HL-60/S4 treated with retinoic acid at 250 ng/mL for 4 days and 3 days (cell line): ENCODE measurements around the gene TTC3.
"Not testable (repeated sequence)": the region's sequence is repeated elsewhere in the genome, so short reads cannot be mapped to it uniquely, and the experiment has no call there.

Source experiments
- in situ Hi-C: fragments of 300-500 bp; cut with MboI; formaldehyde crosslinking; loops from 2 replicates; pipeline ENCODE4 v1.7.0; 2022; ENCODE audit warnings: low sequenced_read_pairs

The TTC3 gene

DNA sequence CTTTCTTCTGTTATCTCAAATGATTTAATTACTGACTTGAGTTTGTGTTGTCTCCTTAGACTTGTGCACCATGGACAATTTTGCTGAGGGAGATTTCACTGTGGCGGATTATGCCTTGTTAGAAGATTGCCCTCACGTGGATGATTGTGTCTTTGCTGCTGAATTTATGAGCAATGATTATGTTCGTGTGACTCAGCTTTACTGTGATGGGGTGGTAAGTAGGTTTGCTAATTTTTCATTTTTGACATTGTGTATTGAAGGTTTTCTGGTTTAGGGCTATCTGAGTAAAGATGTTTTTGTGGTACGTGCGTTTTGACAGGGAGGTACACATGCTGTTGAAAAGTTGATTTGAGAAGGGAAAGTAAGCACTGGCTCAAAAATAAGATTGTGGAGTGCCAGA is 14.1 kb downstream of the TTC3 start:
- in situ Hi-C loops, result no loop called here

DNA sequence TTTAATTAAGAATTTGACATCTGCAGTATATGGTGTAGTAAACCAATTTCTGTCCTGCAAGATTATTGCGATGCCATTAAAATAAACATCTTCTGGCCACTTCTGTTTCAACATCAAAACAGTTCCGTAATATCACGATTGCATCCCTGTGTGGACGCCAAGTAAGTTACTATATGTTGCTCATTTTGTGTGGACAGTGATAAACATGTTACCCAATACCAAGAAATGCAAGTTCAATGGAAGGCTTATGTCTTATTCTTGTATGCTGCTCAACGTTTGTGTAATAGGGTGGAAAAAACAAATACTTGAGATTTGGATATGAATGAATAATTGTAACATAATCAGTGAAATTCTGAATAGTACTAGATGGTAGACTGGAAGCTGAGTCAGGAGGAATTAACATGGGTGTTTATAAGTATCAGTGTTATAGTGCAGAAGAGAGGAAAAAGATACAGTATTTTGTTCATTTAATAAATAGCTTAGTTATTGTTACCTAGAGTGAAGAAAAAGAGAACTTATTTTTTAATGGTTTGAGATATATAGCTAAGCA is 15.2 kb downstream of the TTC3 start:
- in situ Hi-C loops, result no loop called here

DNA sequence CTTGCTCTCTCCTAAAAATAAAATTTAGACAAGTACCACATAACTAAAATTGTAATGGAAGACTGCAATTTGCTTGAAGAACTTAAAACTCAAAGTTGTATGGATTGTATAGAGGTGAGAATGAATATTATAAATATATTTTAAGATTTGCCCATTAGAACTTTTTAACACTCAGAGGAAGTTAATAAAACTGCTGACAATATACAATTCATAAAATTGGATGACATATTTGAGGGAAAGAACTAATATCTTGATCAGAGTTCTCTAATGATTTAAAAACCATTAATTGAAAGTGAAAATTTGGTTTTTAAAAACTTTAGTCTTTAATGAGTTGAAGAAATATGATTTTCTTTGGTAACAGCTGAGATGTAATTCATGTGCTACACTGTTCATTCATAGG is 20.9 kb downstream of the TTC3 start:
- in situ Hi-C loops, result no loop called here

DNA sequence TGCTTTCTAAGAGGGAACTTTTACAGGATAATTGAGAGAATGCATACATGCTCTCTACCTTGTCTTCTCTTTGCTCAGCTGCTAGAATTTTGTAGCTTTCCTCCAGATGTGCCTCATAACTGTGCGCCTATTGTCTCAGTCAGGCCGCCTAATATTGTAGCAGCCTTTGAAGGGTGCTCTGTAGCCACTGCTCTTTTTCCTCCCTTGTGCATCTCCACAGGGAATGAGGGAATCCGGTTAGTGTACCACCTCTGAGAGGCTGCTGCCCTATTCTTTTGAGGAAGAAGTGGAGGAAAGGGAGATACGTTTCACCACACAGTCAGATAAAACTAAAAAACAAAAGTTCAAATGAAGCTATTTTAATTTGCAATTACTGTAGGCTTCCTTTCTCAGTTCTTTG is 22.8 kb downstream of the TTC3 start:
- in situ Hi-C loops, result no loop called here

DNA sequence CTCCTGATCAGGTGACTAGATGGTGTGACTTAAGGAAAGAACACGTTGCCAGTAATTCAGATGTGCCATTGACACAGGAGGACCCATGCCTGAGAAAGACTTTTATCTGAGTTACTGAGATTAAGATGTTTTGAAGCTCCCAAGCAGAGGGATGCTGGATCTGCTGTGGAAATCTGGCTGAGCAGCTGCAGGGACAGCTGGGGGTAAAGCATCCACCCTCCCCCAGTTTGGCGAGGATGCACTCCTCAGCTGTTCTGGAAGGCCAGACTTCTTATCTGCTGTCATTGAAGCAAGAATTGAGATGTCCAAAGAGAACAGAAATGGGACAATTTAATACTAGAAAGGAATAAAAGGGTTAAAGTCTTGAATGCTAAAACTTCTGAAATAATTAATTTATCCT is 25.7 kb downstream of the TTC3 start:
- in situ Hi-C loops, result no loop called here

DNA sequence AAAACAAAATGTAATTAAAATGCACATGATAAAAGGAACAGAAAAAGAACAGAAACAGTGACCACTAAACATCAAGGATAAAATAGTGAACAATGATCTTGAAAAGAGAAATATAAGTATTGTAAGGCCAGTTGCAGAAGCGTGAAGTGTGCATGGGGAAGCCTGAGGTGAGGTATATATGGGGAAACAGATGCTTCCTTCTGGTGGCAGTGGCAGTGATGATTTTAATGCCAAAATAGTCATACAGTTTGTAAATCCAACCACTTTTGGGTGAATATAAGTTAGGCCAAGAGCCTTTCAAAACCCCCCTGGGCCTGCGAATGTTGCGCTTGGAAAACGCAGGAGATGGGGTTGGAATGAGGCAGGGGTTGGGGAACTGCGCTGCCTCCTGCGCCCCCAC is 27.3 kb downstream of the TTC3 start:
- in situ Hi-C loops, result no loop called here

DNA sequence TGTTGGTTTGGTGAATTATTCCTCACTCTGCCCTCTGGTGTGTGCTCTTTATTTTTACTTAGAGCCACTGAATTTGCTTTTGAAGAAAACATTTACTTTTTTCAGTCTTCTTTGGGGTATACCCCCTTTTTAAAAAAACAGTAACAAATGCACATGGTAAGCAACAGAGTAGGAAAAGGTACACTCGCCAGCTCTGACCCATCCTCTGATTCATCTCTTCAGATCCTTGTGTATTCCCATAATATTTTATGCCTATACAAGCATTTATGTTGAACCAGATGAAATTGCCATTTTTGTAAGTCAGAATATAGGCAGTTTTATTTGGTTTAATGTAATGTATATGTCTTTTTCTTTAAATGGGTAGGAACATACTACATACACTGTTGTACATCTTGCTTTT is 28.3 kb downstream of the TTC3 start:
- in situ Hi-C loops, result no loop called here

DNA sequence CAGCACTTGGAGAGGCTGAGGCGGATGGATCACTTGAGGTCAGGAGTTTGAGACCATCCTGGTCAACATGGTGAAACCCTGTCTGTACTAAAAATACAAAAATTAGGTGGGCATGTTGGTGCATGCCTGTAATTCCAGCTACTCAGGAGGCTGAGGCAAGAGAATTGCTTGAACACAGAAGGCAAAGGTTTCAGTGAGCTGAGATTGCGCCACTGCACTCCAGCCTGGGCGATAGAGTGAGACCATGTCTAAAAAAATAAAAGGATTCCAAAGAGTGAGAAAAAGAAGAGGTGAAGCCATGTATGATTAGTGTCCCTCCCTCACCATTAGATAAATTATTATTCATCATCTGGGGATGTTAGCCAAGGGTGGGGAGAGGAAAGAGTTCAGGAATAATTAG is 29.7 kb downstream of the TTC3 start:
- in situ Hi-C loops, result not testable (repeated sequence)

DNA sequence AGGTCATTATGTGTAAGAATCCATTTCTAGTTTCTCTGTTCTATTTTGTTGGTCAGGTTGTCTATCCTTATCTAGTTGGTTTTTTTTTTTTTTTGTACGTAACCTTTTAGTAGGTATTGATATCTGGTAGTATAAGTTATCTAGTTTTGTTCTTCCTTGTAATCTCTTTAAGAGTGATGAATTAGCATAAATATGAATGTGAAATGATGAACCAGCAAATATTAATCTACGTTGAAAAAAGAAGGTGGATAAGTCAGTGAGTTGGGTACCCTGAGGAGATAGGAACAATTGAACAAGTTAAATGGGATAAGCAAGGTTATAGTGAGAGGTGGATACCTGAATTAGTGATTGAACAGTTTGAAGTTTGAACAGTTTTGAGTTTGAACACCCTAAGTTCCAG is 33.9 kb downstream of the TTC3 start:
- in situ Hi-C loops, result no loop called here

DNA sequence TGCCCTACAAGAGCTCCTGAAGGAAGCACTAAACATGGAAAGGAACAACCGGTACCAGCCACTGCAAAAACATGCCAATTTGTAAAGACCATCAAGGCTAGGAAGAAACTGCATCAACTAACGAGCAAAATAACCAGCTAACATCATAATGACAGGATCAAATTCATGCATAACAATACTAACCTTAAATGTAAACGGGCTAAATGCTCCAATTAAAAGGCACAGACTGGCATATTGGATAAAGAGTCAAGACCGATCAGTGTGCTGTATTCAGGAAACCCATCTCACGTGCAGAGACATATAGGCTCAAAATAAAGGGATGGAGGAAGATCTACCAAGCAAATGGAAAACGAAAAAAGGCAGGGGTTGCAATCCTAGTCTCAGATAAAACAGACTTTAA is 38.0 kb downstream of the TTC3 start:
- in situ Hi-C loops, result not testable (repeated sequence)

DNA sequence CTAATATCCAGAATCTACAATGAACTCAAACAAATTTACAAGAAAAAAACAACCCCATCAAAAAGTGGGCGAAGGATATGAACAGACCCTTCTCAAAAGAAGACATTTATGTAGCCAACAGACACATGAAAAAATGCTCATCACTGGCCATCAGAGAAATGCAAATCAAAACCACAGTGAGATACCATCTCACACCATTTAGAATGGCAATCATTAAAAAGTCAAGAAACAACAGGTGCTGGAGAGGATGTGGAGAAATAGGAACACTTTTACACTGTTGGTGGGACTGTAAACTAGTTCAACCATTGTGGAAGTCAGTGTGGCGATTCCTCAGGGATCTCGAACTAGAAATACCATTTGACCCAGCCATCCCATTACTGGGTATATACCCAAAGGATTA is 41.2 kb downstream of the TTC3 start:
- in situ Hi-C loops, result not testable (repeated sequence)

DNA sequence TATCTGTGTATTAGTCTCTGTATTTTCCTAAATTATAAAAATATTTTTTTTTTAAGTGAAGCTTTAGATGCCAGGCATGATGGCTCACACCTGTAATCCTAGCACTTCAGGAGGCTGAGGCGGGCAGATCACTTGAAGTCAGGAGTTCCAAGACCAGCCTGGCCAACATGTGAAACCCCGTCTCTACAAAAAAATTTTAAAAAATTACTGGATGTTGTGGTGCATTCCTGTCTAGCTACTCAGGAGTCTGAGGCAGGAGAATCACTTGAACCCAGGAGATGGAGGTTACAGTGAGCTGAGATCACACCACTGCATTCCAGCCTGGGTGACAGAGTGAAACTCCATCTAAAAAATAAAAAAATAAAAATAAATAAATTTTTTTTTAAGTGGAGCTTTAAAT is 43.4 kb downstream of the TTC3 start:
- in situ Hi-C loops, result not testable (repeated sequence)

DNA sequence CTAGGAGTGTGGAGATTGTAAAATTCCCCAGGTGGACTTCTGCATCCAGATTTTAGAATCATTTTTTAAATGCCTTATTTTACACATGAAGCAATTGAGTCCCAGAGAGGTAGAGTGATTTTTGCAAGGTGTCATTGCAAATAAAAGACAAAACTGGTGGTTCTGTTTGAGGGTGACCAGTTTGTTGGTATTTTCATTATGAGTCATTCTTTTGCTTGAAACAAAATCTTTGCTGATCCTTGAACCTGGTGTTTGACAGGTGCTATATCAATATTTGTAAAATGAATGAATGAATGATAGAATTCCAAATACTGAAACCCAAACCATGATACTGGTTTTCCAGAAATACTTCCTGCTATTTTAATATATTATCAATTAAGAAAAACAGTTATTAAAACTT is 44.1 kb downstream of the TTC3 start:
- in situ Hi-C loops, result no loop called here

DNA sequence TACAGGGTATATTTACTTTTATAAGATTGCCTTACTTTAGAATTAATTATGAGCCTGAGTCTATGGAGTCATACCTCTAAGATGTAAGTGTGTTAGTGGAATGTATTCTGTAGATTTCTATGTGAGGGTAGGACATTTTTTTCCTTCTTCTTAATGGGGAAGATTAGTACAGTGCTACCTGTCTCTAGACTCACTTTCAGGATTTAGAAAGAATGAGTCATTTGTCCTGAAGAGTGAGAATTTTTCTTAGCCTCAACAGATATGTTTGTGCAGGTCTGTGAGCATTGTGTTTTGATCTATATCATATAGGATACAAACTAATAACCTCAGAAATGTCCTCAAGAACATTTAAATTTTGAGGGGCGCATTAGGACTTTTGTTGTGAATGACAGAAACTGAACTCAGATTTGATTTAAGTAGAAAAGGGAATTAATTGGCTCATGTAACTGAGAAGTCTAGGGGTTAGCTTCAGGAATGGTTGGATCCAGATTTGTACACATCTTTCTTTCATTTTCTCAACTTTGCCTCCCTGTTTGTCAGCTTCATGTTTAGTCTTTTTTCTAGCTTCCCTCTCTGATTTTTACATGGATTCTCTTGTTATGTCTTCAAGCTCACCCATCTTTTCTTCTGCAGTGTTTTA is 45.3 kb downstream of the TTC3 start:
- in situ Hi-C loops, result no loop called here

DNA sequence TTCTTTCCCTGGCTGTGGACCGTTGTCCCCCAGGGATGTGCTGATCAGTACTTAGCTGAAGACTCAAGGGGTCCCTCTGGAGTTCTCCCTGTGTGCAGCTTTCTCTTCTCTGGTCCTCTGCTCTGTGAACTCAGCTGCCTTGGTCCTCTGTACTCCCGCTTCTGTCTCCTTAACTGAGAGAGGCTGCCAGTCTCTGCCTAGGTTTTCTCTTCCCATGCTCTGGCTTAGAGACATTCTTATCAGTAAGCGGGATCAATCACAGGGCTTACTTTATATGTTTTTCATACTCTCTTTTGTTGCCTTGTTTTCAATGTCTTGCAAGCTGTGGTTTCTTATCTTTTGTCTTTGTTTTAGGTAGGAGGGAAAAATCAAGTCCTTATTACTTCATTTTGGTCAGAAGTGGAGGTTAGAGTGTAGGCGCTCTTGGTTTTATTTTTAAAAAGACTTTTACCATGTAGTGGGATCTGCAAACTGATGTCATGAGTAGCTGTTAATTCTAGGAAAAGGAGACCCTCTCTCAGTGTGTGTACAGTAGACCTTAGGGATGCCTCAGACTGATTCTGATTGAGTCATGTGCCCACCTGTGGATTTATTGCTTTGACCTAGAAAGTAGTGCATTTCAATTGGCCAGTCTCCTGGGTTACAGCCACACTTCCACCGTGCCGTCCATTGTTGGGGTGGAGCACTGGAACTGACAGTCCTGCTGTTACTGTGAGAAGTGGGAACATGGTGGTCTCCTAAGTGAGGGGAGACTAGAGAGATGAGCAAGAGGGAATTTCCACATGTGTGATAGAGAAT is 46.6 kb downstream of the TTC3 start:
- in situ Hi-C loops, result no loop called here

DNA sequence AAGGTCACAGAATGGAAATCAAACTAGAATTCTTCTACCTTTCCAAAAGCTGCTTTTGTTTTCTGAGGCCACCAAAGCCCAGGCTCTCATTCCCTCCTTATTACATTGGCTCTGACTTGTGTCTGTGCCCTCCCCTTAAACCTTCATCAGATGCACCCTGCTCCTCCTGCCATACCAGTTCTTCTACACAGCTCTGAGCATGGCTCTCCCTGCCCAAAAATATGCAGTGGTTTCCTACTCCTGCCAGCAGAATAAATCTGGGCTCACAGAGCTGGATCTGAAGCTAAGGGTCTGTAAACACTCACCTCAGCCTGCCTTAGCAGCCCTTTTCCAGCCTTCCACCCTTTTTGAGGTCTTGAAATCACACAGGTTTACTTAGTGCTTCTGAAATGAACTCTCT is 55.0 kb downstream of the TTC3 start:
- in situ Hi-C loops, result no loop called here

DNA sequence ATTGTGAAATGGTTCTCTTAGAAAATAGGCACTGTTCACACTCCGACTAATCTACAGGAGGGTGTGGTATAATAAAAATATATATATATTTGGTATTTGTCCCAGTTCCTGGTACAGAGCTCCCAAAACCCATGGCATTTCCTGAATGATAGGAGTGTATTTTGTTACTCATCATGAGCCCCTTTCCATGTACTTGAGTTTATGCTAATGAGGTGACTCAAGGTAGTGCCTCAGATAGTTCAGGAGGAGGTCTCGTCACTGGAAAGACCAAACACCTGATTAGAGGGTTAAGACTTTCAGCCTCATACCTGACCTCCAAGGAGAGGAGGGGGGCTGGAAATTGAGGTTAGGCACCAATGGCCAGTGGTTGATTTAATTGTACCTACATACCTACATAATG is 57.9 kb downstream of the TTC3 start:
- in situ Hi-C loops, result no loop called here

DNA sequence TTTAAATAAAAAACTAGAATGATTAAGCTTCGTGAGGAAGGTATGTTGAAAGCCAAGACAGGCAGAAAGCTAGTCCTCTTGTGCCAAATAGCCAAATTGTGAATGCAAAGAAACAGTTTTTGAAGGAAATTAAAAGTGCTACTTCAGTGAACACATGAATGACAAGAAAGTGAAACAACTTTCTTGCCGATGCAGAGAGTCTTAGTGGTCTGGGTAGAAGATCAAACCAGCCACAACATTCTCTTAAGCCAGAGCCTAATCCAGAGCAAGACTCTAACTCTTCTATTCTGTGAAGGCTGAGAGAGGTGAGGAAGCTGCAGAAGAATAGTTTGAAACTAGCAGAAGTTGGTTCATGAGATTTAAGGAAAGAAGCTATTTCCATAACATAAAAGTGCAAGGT is 63.2 kb downstream of the TTC3 start:
- in situ Hi-C loops, result no loop called here

DNA sequence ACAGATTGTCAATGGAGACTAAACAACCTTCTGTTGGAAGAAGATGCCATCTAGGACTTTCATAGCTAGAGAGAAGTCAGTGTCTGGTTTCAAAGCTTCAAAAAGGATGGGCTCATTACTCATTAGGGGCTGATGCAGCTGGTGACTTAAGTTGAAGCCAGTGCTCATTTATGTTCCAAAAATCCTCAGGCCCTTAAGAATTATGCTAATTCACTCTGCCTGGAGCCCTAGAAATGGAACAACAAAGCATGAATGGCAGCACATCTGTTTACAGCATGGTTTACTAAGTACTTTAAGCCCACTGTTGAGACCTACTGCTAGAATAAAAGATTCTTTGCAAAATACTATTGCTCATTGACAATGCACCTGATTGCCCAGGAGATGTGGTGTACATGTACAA is 63.7 kb downstream of the TTC3 start:
- in situ Hi-C loops, result no loop called here

DNA sequence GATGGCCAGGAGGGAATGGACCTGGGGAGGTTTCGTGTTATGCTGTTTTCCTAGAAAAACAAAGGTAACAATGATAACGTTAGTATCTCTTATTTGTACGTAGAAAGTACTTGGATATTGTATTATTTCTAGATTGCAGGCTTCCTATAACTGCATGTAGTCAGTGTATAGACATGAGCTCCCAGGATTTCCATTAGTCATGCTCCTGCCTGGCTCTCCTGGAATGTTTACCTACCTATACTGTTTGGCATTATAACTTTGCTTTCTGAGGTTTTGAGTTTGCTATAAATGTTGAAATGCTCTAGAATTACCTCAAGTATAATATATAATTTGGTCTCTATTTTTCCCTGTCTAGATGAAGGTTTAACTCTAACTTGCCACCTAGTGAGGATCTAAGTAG is 66.1 kb downstream of the TTC3 start:
- in situ Hi-C loops, result no loop called here

DNA sequence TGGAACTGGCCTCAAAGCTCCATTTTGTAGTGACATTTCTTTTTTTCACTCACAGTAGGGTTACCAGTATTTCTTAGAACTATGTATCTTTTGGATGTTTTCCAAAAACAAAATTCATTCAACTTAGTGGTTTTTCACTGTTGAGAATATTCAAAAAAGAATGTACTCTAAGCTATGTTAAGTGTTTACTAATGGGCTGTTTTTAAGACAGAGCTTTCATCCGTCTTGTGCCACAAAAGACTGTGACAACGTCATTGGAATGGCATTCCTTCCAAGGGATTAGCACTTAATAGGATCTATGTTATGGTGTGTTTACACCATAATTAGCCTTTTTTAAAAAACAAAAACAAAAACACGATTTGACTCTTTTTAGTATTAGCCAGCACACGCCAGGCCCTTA is 66.8 kb downstream of the TTC3 start:
- in situ Hi-C loops, result no loop called here

DNA sequence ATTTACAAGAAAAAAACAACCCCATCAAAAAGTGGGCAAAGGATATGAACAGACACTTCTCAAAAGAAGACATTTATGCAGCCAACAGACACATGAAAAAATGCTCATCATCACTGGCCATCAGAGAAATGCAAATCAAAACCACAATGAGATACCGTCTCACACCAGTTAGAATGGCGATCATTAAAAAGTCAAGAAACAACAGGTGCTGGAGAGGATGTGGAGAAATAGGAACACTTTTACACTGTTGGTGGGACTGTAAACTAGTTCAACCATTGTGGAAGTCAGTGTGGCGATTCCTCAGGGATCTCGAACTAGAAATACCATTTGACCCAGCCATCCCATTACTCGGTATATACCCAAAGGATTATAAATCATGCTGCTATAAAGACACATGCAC is 70.3 kb downstream of the TTC3 start:
- in situ Hi-C loops, result not testable (repeated sequence)
